Pulmonary artery endothelial cell (primary cell): ENCODE data around the gene C16orf46. TPM values are rescaled to one million over a fixed set of nuclear protein-coding genes. Genes with fewer than 3 reads are reported as not detected.

Experiments used
- DNase-seq: peaks from one replicate; pipeline ENCODE4 v3.0.0-alpha.2; 2011; ENCODE audit warnings: low read depth, low spot score
- total RNA-seq: library from RNA; depleted of rRNA; stranded (reverse); fragments of >200 nt; gene quantifications from 2 replicates; pipeline ENCODE4 v1.2.3, GENCODE V29; 2014

C16orf46 gene
- total RNA-seq, 1 donor from 2014 or later, result 0.13 TPM

GRCh38 chr16:81018496-81018895 is 58.5 kb downstream of the C16orf46 start:
- no peak for DNase-seq

GRCh38 chr16:81014672-81015071 is 62.4 kb downstream of the C16orf46 start:
- no peak for DNase-seq

- DNase-seq, result no peak
These were observed 64.1 kb downstream of the C16orf46 start for GRCh38 chr16:81012974-81013373.

Other genes with a start within 250 kb of the C16orf46 start
- gene CMC2, start 70.4 kb downstream of the C16orf46 start, total RNA-seq, result 50.1 and 67.4 TPM in 2 replicates
- gene CENPN, start 70.0 kb downstream of the C16orf46 start, total RNA-seq, result 43.7 and 81.7 TPM in 2 replicates
- 29.9 and 36.6 TPM in 2 replicates for gene ATMIN, start 41.4 kb downstream of the C16orf46 start, total RNA-seq
- 16.2 and 16.3 TPM in 2 replicates for gene GCSH, start 19.2 kb upstream of the C16orf46 start, total RNA-seq
- 0.04 and 0.07 TPM in 2 replicates for gene BCO1, start 161.5 kb upstream of the C16orf46 start, total RNA-seq
- gene GAN, start 237.7 kb upstream of the C16orf46 start, total RNA-seq, result 11.6 and 15.9 TPM in 2 replicates